Ectodermal cell (in vitro differentiated cells): ENCODE measurements around the gene SERINC5.

Experiments used
- H3K27ac ChIP-seq: 2 replicates; pipeline ENCODE4 v1.7.0; 2013; ENCODE audit warnings: mild to moderate bottlenecking, low read depth, low read length; ENCODE audit not compliant: insufficient read depth, poor library complexity, severe bottlenecking
- H3K27me3 ChIP-seq: 2 replicates; pipeline ENCODE4 v1.7.0; 2013; ENCODE audit warnings: mild to moderate bottlenecking, low read length; ENCODE audit not compliant: insufficient read depth, control insufficient read depth, poor library complexity, severe bottlenecking
- H3K36me3 ChIP-seq: one replicate; pipeline ENCODE4 v1.7.0; 2013; ENCODE audit warnings: low read length; ENCODE audit not compliant: control insufficient read depth, insufficient read depth
- H3K4me1 ChIP-seq: one replicate; pipeline ENCODE4 v1.7.0; 2013; ENCODE audit warnings: low read length; ENCODE audit not compliant: control insufficient read depth, insufficient read depth
- H3K4me3 ChIP-seq: 2 replicates; pipeline ENCODE4 v1.7.0; 2013; ENCODE audit warnings: low read depth, low read length, control low read depth; ENCODE audit not compliant: insufficient read depth
- H3K9me3 ChIP-seq: 2 replicates; pipeline ENCODE4 v1.7.0; 2013; ENCODE audit warnings: mild to moderate bottlenecking, low read length, moderate library complexity; ENCODE audit not compliant: control insufficient read depth
- WGBS, 2 experiments: methylation state at CpG; one replicate each; pipeline ENCODE4 v1.1.7; 2013; ENCODE audit warnings: missing lambda C conversion rate in 2 of 2; 5-methylcytosine and 5-hydroxymethylcytosine counted together

SERINC5 gene

GRCh38 chr5:80072103-80073073 is 183.5 kb downstream of the SERINC5 start:
- no peak overlapping the region for H3K4me3 ChIP-seq
- H3K9me3 ChIP-seq = no peaks in the 10 kb centered on the region
- peaks cover 9% of the 10 kb centered on the region for H3K4me1 ChIP-seq
- 92 to 93% methylated on average over 10 of the region's 10 CpGs for WGBS, 2 experiments
- no peaks in the 10 kb centered on the region for H3K36me3 ChIP-seq
- no peak overlapping the region for H3K27ac ChIP-seq
- H3K27me3 ChIP-seq = no peaks in the 10 kb centered on the region

GRCh38 chr5:80071510-80072021 is 184.3 kb downstream of the SERINC5 start:
- H3K27ac ChIP-seq = no peak overlapping the region
- H3K27me3 ChIP-seq = no peaks in the 10 kb centered on the region
- peaks cover 9% of the 10 kb centered on the region for H3K4me1 ChIP-seq
- no peak overlapping the region for H3K4me3 ChIP-seq
- H3K36me3 ChIP-seq = no peaks in the 10 kb centered on the region
- 85 to 95% methylated on average over 2 of the region's 2 CpGs for WGBS, 2 experiments
- no peaks in the 10 kb centered on the region for H3K9me3 ChIP-seq

GRCh38 chr5:80070338-80071056 is 185.4 kb downstream of the SERINC5 start:
- 95 to 97% methylated on average over 10 of the region's 10 CpGs for WGBS, 2 experiments
- Histone ChIP-seq H3K27me3 (no peaks in the 10 kb centered on the region), H3K4me3 (no peak overlapping the region)

GRCh38 chr5:80069918-80070318 is 185.9 kb downstream of the SERINC5 start:
- H3K27ac ChIP-seq = no peak overlapping the region
- no peaks in the 10 kb centered on the region for H3K9me3 ChIP-seq
- WGBS, 2 experiments = 71 to 76% methylated on average over 3 of the region's 3 CpGs

More at GRCh38 chr5:80070338-80071056, 185.4 kb downstream of the SERINC5 start:
- no peaks in the 10 kb centered on the region for H3K9me3 ChIP-seq
- H3K36me3 ChIP-seq = no peaks in the 10 kb centered on the region
- no peak overlapping the region for H3K27ac ChIP-seq
- peaks cover 9% of the 10 kb centered on the region for H3K4me1 ChIP-seq

GRCh38 chr5:80069251-80069800 is 186.5 kb downstream of the SERINC5 start:
- H3K9me3 ChIP-seq = no peaks in the 10 kb centered on the region
- H3K4me3 ChIP-seq = no peak overlapping the region
- 91 to 93% methylated on average over 4 of the region's 4 CpGs for WGBS, 2 experiments
- no peaks in the 10 kb centered on the region for H3K36me3 ChIP-seq
- no peaks in the 10 kb centered on the region for H3K27me3 ChIP-seq
- H3K27ac ChIP-seq = no peak overlapping the region
- peaks cover 9% of the 10 kb centered on the region for H3K4me1 ChIP-seq

More at GRCh38 chr5:80069918-80070318, 185.9 kb downstream of the SERINC5 start:
- Histone ChIP-seq H3K4me3 (no peak overlapping the region), H3K4me1 (peaks cover 9% of the 10 kb centered on the region), H3K27me3 (no peaks in the 10 kb centered on the region), H3K36me3 (no peaks in the 10 kb centered on the region)

- Histone ChIP-seq H3K36me3 (no peaks in the 10 kb centered on the region), H3K4me1 (peaks cover 9% of the 10 kb centered on the region), H3K9me3 (no peaks in the 10 kb centered on the region), H3K27me3 (no peaks in the 10 kb centered on the region), H3K4me3 (no peak overlapping the region), H3K27ac (no peak overlapping the region)
- WGBS, 2 experiments = 94 to 96% methylated on average over 4 of the region's 4 CpGs
These were observed 187.1 kb downstream of the SERINC5 start for GRCh38 chr5:80068775-80069174.

GRCh38 chr5:80068246-80068636 is 187.6 kb downstream of the SERINC5 start:
- Histone ChIP-seq H3K4me1 (peaks cover 9% of the 10 kb centered on the region), H3K27ac (no peak overlapping the region), H3K36me3 (no peaks in the 10 kb centered on the region), H3K9me3 (no peaks in the 10 kb centered on the region), H3K4me3 (no peak overlapping the region), H3K27me3 (no peaks in the 10 kb centered on the region)
- 94 to 95% methylated on average over 5 of the region's 5 CpGs for WGBS, 2 experiments

- H3K36me3 ChIP-seq = no peaks in the 10 kb centered on the region
- H3K27me3 ChIP-seq = no peaks in the 10 kb centered on the region
- H3K27ac ChIP-seq = no peak overlapping the region
- H3K9me3 ChIP-seq = no peaks in the 10 kb centered on the region
- 96 to 98% methylated on average over 8 of the region's 8 CpGs for whole genome bisulfite sequencing, 2 experiments
- H3K4me3 ChIP-seq = no peak overlapping the region
- peaks cover 9% of the 10 kb centered on the region for H3K4me1 ChIP-seq
These were observed 188.2 kb downstream of the SERINC5 start for GRCh38 chr5:80067531-80068245.

- Histone ChIP-seq H3K36me3 (no peaks in the 10 kb centered on the region), H3K4me1 (peaks cover 9% of the 10 kb centered on the region), H3K27ac (no peak overlapping the region), H3K4me3 (no peak overlapping the region), H3K27me3 (no peaks in the 10 kb centered on the region), H3K9me3 (no peaks in the 10 kb centered on the region)
- WGBS, 2 experiments = no CpG with 5 or more reads among the region's 2 CpGs
These were observed 188.8 kb downstream of the SERINC5 start for GRCh38 chr5:80067016-80067415.
